Lower lobe of right lung (tissue), 2 donors: ENCODE results near the gene NUP214. TPM values are rescaled to one million over a fixed set of nuclear protein-coding genes. Genes with fewer than 3 reads are reported as not detected.

Source experiments
- ATAC-seq, 2 donors: fragments of 200-7000 bp; cut with Tn5 transposase; one replicate each; pipeline ENCODE4 v1.9.1; 2020 to 2022; ENCODE audit warnings: mild to moderate bottlenecking in 2 of 2, moderate library complexity in 2 of 2
- DNase-seq: peaks from one replicate; pipeline ENCODE4 v3.0.0-alpha.2; 2020
- H3K27ac ChIP-seq: fragments of 200-600 bp; one replicate; pipeline ENCODE4 v1.8.0; 2022
- H3K27me3 ChIP-seq: fragments of 200-600 bp; one replicate; pipeline ENCODE4 v1.8.0; 2022; ENCODE audit warnings: low read depth
- H3K36me3 ChIP-seq: fragments of 200-600 bp; one replicate; pipeline ENCODE4 v1.8.0; 2022; ENCODE audit warnings: mild to moderate bottlenecking
- H3K4me1 ChIP-seq: fragments of 200-600 bp; one replicate; pipeline ENCODE4 v1.8.0; 2022
- H3K4me3 ChIP-seq: fragments of 200-600 bp; one replicate; pipeline ENCODE4 v1.8.0; 2022; ENCODE audit warnings: mild to moderate bottlenecking
- H3K9me3 ChIP-seq: fragments of 200-600 bp; one replicate; pipeline ENCODE4 v1.8.0; 2022
- CTCF ChIP-seq: fragments of 200-600 bp; IDR thresholded peaks from one replicate; pipeline ENCODE4 v1.8.0; 2022; ENCODE audit warnings: antibody characterized with exemption, mild to moderate bottlenecking
- intact Hi-C: fragments of 100-400 bp; cut with DNase I; formaldehyde crosslinking; loops from one replicate; pipeline ENCODE4 v1.11.0; 2022
- total RNA-seq: library from RNA; stranded (reverse); fragmentation: NEBNext Ultra II Directional; extraction: Animal tissue kit (Norgen Biotek cat#: 25700); gene quantifications from one replicate; pipeline ENCODE4 v1.2.1, GENCODE V29; 2021
- donor health status: DM: no; HTN: yes; CAD: no; lungs with severe emphysema.

NUP214 gene
- total RNA-seq, 1 donor from 2014 or later, result 61.4 TPM

DNA sequence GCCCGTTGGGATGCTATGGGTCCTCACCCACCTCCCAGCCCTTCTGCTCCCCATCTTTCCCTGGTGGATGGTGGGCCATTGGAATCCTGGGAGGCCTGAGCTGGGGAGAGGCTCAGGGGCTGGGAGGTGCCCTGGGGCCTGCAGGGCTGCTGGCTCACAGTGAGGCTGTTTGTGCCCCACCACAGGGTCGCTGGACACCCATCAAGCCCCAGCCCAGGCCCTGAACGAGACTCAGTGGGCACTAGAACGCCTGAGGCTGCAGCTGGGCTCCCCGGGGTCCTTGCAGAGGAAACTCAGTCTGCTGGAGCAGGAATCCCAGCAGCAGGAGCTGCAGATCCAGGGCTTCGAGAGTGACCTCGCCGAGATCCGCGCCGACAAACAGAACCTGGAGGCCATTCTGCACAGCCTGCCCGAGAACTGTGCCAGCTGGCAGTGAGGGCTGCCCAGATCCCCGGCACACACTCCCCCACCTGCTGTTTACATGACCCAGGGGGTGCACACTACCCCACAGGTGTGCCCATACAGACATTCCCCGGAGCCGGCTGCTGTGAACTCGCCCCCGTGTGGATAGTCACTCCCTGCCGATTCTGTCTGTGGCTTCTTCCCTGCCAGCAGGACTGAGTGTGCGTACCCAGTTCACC is 33.9 kb upstream of the NUP214 start:
- TF ChIP-seq CTCF, result no peak
- peaks cover under 1% of the 10 kb centered on the region for H3K4me1 ChIP-seq
- H3K4me3 ChIP-seq, result no peak overlapping the region
- H3K27me3 ChIP-seq, result peaks cover 32% of the 10 kb centered on the region
- H3K36me3 ChIP-seq, result no peaks in the 10 kb centered on the region
- DNase-seq (no peak), ATAC-seq (no peak)
- no peak overlapping the region for H3K27ac ChIP-seq
- H3K9me3 ChIP-seq, result no peaks in the 10 kb centered on the region
- intact Hi-C loops, result no loop called here

DNA sequence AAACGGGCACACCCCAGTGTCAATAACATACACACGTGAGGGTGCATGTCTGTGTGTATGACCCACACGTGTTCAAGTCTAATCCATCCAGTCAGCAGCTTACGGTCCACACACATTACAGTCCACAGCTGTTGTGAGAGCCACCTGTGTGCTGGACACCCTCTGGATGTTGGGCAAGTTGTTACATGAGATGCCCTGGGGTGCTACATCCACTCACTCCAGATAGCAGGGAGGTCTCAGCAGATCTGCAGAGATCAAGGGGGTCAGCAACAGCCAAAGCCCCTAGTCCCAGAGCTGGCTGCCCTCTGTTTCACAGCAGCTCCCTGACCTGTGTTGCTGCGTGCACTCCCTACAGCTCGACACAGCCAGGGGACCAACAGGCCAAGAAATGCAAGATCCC is 33.4 kb upstream of the NUP214 start:
- H3K27me3 ChIP-seq, result peaks cover 37% of the 10 kb centered on the region
- TF ChIP-seq CTCF, result no peak

DNA sequence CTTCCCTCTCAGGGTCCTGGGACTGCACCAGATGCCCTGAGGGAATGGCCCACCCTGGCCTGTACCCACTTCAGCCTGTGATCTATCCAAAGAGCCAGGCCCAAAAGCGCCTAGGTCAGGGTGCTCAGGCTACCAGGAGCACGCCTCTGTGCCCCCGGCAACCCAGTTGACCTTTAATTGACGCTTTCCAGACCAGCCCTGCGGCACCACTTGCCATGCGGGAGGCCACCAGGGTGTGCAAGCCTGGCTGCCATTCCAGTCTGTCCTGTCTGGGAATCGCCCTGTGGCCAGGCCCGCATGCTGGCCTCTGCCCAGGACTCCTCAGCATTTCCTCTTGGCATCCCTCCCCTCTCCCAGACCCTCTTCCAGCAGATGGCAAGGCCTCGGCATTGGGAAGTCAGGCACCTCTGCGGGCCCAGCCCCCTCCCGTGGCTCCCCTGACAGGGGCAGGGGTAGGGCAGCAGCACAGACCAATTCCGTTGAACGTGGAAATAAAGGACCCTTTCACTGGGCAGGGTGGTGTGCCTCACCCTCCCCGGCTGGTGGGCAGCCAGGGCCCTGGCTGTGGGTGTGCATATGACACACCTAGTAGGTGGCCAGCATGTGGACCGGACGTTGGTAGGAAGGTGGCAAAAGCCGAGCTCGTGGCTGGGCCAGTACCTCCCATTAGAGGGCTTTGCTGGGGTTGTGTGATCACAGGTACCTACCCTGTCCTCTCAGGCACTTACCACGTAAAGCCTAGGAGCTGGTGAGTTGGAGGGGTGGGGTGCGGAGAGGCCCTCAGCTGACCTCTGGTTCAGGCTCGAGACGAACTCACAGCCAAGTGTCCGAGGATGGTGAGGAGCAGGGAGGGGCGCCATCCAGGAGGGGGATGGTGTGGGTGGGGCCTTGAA is 32.6 kb upstream of the NUP214 start:
- no peak for ATAC-seq
- H3K27ac ChIP-seq, result no peak overlapping the region
- H3K4me3 ChIP-seq, result no peak overlapping the region
- intact Hi-C loops, result no loop called here
- TF ChIP-seq CTCF, result no peak
- peaks cover 45% of the 10 kb centered on the region for H3K27me3 ChIP-seq
- peaks cover 6% of the 10 kb centered on the region for H3K4me1 ChIP-seq
- H3K9me3 ChIP-seq, result no peaks in the 10 kb centered on the region
- no peak for DNase-seq
- H3K36me3 ChIP-seq, result no peaks in the 10 kb centered on the region

More for the DNA sequence above, 33.4 kb upstream of the NUP214 start:
- ATAC-seq, result no peak
- Histone ChIP-seq H3K9me3 (no peaks in the 10 kb centered on the region), H3K27ac (no peak overlapping the region), H3K4me1 (peaks cover 6% of the 10 kb centered on the region), H3K36me3 (no peaks in the 10 kb centered on the region), H3K4me3 (no peak overlapping the region)
- no peak for DNase-seq
- intact Hi-C loops, result no loop called here

DNA sequence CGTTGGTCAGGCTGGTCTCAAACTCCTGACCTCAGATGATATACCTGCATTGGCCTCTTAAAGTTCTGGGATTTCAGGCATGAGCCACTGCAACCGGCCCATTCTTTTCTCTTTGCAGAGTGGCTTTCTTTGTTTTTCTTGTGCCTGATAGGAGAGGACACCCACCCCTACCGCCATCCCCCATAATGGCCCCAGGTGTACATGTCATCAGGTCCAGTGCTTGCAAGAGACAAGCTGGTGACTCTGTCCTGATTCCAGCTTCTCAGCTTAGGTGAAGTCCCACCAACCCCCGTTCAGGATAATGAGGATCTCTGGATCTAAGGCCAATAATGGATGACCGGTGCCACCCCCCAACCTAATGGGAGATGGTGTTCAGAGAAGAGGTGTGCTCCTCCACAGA is 31.4 kb upstream of the NUP214 start:
- Histone ChIP-seq H3K27ac (no peak overlapping the region), H3K4me1 (peaks cover 6% of the 10 kb centered on the region), H3K36me3 (no peaks in the 10 kb centered on the region), H3K9me3 (no peaks in the 10 kb centered on the region), H3K4me3 (no peak overlapping the region), H3K27me3 (peaks cover 49% of the 10 kb centered on the region)
- ATAC-seq (no peak), DNase-seq (no peak)
- TF ChIP-seq CTCF, result no peak
- intact Hi-C loops, result no loop called here

DNA sequence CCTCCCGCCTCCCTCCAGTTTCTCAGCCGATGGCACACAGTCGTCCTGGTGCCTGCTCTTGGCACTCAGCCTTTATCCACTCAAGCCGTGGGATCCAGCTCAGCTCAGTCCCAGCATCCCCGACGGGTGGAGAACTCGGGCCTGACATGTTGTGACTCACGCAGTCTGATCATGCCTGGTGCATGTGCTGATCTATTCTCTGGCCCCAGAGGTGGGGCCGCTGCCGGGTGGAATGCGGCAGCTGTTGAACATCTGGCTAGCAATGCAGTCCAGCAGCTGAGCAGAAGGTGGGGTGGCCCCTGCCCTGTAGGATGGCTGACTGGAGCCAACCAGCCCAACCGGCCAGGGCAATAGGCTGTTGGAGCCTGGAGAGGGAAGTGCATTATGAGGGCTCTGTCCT is 30.8 kb upstream of the NUP214 start:
- DNase-seq (no peak), ATAC-seq (no peak)
- intact Hi-C loops, result no loop called here
- no peak overlapping the region for H3K4me3 ChIP-seq
- peaks cover 6% of the 10 kb centered on the region for H3K4me1 ChIP-seq
- TF ChIP-seq CTCF, result no peak
- H3K9me3 ChIP-seq, result no peaks in the 10 kb centered on the region
- no peaks in the 10 kb centered on the region for H3K36me3 ChIP-seq
- no peak overlapping the region for H3K27ac ChIP-seq
- H3K27me3 ChIP-seq, result peaks cover 49% of the 10 kb centered on the region
